Measurements from ENCODE around the gene CFLAR.

CFLAR gene

DNA sequence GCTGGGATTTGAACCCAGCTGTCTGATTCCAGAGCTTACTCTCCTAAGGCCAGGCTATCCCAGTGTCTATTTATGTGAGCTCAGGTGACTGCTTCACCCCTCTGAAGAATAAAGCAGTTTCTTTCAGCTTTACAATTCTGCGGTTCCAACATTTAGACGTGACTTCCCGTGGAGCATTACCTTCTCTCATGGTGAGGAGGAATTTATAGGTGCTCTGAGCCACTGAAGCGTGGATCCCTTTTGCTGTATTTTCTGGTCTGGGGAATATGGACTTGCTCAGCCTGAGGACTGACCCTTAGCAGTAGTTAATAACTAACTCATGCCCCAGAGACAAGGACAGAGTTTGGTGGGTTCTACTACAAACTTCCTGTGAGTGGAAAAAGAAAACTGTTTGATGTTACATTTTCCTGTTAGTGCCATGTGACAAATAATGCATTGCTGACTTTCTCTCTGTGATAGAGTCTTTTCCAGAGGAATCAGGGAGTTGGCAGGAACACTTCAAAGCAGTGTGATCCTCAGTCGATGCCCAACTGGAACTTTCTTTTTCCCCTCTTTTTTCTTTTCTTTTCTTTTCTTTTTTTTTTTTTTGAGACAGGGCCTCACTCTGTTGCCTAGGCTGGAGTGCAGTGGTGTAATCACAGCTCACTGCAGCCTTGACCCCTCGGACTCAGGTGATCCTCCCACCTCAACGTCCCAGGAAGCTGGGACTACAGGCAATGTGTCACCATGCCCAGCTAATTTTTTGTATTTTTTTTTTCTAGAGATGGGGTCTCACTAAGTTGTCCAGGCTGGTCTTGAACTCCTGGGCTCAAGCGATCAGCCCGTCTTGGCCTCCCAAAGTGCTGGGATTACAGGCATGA, 88.9 kb downstream of the CFLAR start:
- H3K4me1 ChIP-seq (ENCODE audit: control insufficient read depth, insufficient read depth, low read length): peaks cover 2% of the 10 kb centered on the region; the same call in 1 of the 2 replicates
- CTCF ChIA-PET: interaction anchor here (0.7 to 1.1 kb wide), 3 partner anchors 22 to 1222 kb away, joined by 3 to 4 read pairs (median 3); partner anchors contain the start of gene CASP10
- H3K27ac ChIP-seq (ENCODE audit: extremely low read depth, low read depth, low read length): no peak overlapping the region
- POLR2A ChIA-PET: no interaction called here
- no peaks in the 10 kb centered on the region for H3K9me3 ChIP-seq (ENCODE audit: control insufficient read depth, insufficient read depth, low read depth, low read length)
- no peak overlapping the region for H3K4me3 ChIP-seq (ENCODE audit: low read depth, low read length)
- peaks cover 0 to 29% of the 10 kb centered on the region in 2 experiments; a peak in 2 of 3 replicates for H3K36me3 ChIP-seq (ENCODE audit: control insufficient read depth in 2 of 2, insufficient read depth in 1 of 2, low read length in 2 of 2)
- TF ChIP-seq GLIS1 (tag by site-specific recombination; IDR thresholded peaks at IDR 0.05) (no peak), ZNF311 (tag by site-specific recombination; IDR thresholded peaks at IDR 0.05; ENCODE audit: borderline replicate concordance) (no peak), ZFP69B (tag by site-specific recombination; IDR thresholded peaks at IDR 0.05) (no peak), ZNF501 (tag by site-specific recombination; IDR thresholded peaks at IDR 0.05) (no peak), REPIN1 (tag by site-specific recombination; IDR thresholded peaks at IDR 0.05; ENCODE audit: low read depth) (no peak), ZBTB17 (tag by site-specific recombination; IDR thresholded peaks at IDR 0.05) (no peak), TRIM28 (IDR thresholded peaks at IDR 0.05; ENCODE audit: borderline replicate concordance, low read length) (no peak), ZNF791 (tag by site-specific recombination; IDR thresholded peaks at IDR 0.05) (no peak), ZNF585B (tag by site-specific recombination; IDR thresholded peaks at IDR 0.05) (no peak), SP7 (tag by site-specific recombination; IDR thresholded peaks at IDR 0.05) (no peak), ZNF664 (tag by site-specific recombination; IDR thresholded peaks at IDR 0.05) (no peak), ZNF670 (tag by site-specific recombination; IDR thresholded peaks at IDR 0.05; ENCODE audit: low read depth) (no peak)
- TF ChIP-seq, protein P1, sequence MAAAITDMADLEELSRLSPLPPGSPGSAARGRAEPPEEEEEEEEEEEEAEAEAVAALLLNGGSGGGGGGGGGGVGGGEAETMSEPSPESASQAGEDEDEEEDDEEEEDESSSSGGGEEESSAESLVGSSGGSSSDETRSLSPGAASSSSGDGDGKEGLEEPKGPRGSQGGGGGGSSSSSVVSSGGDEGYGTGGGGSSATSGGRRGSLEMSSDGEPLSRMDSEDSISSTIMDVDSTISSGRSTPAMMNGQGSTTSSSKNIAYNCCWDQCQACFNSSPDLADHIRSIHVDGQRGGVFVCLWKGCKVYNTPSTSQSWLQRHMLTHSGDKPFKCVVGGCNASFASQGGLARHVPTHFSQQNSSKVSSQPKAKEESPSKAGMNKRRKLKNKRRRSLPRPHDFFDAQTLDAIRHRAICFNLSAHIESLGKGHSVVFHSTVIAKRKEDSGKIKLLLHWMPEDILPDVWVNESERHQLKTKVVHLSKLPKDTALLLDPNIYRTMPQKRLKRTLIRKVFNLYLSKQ (tag by site-specific recombination; IDR thresholded peaks at IDR 0.05; ENCODE audit: borderline replicate concordance): no peak

DNA sequence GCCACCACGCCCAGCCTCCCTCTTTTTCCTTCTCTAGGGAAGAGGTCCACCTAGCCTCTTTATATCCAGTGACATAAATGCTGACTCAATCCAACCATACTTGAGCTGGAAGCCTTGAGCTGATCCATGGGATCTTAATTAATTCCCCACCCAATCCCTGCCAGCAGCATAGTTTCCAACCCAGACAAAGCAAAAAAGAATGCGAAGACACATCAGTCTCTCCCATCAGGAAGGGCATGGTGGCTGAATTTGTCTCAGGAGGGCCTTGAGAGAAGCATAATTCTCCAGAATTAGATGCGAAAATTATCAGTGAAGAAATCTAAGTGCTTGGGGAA, 89.5 kb downstream of the CFLAR start:
- TF ChIP-seq, protein P2, sequence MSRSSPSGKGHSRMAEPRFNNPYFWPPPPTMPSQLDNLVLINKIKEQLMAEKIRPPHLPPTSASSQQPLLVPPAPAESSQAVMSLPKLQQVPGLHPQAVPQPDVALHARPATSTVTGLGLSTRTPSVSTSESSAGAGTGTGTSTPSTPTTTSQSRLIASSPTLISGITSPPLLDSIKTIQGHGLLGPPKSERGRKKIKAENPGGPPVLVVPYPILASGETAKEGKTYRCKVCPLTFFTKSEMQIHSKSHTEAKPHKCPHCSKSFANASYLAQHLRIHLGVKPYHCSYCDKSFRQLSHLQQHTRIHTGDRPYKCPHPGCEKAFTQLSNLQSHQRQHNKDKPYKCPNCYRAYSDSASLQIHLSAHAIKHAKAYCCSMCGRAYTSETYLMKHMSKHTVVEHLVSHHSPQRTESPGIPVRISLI (tag by site-specific recombination; IDR thresholded peaks at IDR 0.05): no peak
- TF ChIP-seq ZFP69B (tag by site-specific recombination; IDR thresholded peaks at IDR 0.05) (no peak), GLIS2 (tag by site-specific recombination; IDR thresholded peaks at IDR 0.05) (no peak), ZIC2 (tag by site-specific recombination; IDR thresholded peaks at IDR 0.05) (no peak), RBAK (tag by site-specific recombination; IDR thresholded peaks at IDR 0.05) (no peak), ZNF433 (tag by site-specific recombination; IDR thresholded peaks at IDR 0.05; ENCODE audit: low read depth) (no peak), HOXA7 (CRISPR knock-in tag; IDR thresholded peaks at IDR 0.05; ENCODE audit: borderline replicate concordance) (no peak), MYNN (tag by site-specific recombination; IDR thresholded peaks at IDR 0.05; ENCODE audit: borderline replicate concordance) (no peak), ZNF777 (tag by site-specific recombination; IDR thresholded peaks at IDR 0.05; ENCODE audit: borderline replicate concordance) (no peak), ZNF132 (tag by site-specific recombination; IDR thresholded peaks at IDR 0.05; ENCODE audit: borderline replicate concordance) (no peak), ZXDB (tag by site-specific recombination; IDR thresholded peaks at IDR 0.05) (no peak), ZNF624 (tag by site-specific recombination; IDR thresholded peaks at IDR 0.05) (no peak), ZNF292 (tag by site-specific recombination; IDR thresholded peaks at IDR 0.05; ENCODE audit: borderline replicate concordance, low read depth) (no peak)
- Histone ChIP-seq H3K4me1 (ENCODE audit: control insufficient read depth, insufficient read depth, low read length) (peaks cover 2% of the 10 kb centered on the region; the same call in 1 of the 2 replicates), H3K36me3 (ENCODE audit: control insufficient read depth in 2 of 2, insufficient read depth in 1 of 2, low read length in 2 of 2) (peaks cover 0 to 32% of the 10 kb centered on the region in 2 experiments; a peak in 2 of 3 replicates), H3K9me3 (ENCODE audit: control insufficient read depth, insufficient read depth, low read depth, low read length) (no peaks in the 10 kb centered on the region), H3K27ac (ENCODE audit: extremely low read depth, low read depth, low read length) (no peak overlapping the region), H3K4me3 (ENCODE audit: low read depth, low read length) (no peak overlapping the region)
- CTCF ChIA-PET: interaction anchor here (0.7 kb wide), 2 partner anchors 22 to 1223 kb away, joined by 3 to 4 read pairs; partner anchors contain the start of gene CASP10
- POLR2A ChIA-PET: no interaction called here

Measured in HEK293 (cell line).